LNCAP (cell line): ENCODE data around the gene SGF29.

Experiments used
- CTCF ChIP-seq: fragments of 450-650 bp; IDR thresholded peaks from 2 replicates; pipeline ENCODE4 v1.5.1; 2017; ENCODE audit warnings: mild to moderate bottlenecking

SGF29 gene

GRCh38 chr16:28574925-28575324 is 21.2 kb downstream of the SGF29 start:
- no peak for TF ChIP-seq CTCF

GRCh38 chr16:28575446-28576109 is 21.9 kb downstream of the SGF29 start:
- TF ChIP-seq CTCF: no peak

GRCh38 chr16:28580726-28581315 is 27.1 kb downstream of the SGF29 start:
- TF ChIP-seq CTCF: no peak

- TF ChIP-seq CTCF: no peak
Observed at GRCh38 chr16:28585674-28586073, 32.0 kb downstream of the SGF29 start.

GRCh38 chr16:28586466-28586865 is 32.7 kb downstream of the SGF29 start:
- TF ChIP-seq CTCF: no peak

- TF ChIP-seq CTCF: no peak
Observed at GRCh38 chr16:28587386-28587785, 33.7 kb downstream of the SGF29 start.

GRCh38 chr16:28589069-28589468 is 35.3 kb downstream of the SGF29 start:
- no peak for TF ChIP-seq CTCF
